IPS DF 6.9 (cell line): ENCODE results near the gene GABRP.
"Not testable (repeated sequence)": the region's sequence is repeated elsewhere in the genome, so short reads cannot be mapped to it uniquely, and the experiment has no call there.

Source experiments
- DNase-seq: peaks from one replicate; pipeline ENCODE4 v3.0.0-alpha.2; 2013; ENCODE audit warnings: low read depth, low spot score
- H3K27ac ChIP-seq: one replicate; pipeline ENCODE4 v1.5.1; 2013; ENCODE audit warnings: low read length, control low read depth
- H3K27me3 ChIP-seq: 2 replicates; pipeline ENCODE4 v1.6.1; 2013; ENCODE audit warnings: mild to moderate bottlenecking, low read length; ENCODE audit not compliant: control insufficient read depth, insufficient read depth
- H3K36me3 ChIP-seq: 2 replicates; pipeline ENCODE4 v1.6.1; 2013; ENCODE audit warnings: low read length; ENCODE audit not compliant: control insufficient read depth, insufficient read depth
- H3K4me1 ChIP-seq: 2 replicates; pipeline ENCODE4 v1.6.1; 2013; ENCODE audit warnings: low read length; ENCODE audit not compliant: control insufficient read depth, insufficient read depth
- H3K4me3 ChIP-seq: 2 replicates; pipeline ENCODE4 v1.5.1; 2013; ENCODE audit warnings: mild to moderate bottlenecking, low read length
- H3K9me3 ChIP-seq: 2 replicates; pipeline ENCODE4 v1.6.1; 2013; ENCODE audit warnings: low read length, inconsistent platforms; ENCODE audit not compliant: control insufficient read depth, insufficient read depth
- WGBS: extraction: QIAGEN DNeasy Blood & Tissue Kit; methylation state at CpG from one replicate; pipeline ENCODE4 v1.1.7; 2013; ENCODE audit warnings: mixed read lengths, missing lambda C conversion rate; ENCODE audit not compliant: insufficient read length, insufficient coverage; 5-methylcytosine and 5-hydroxymethylcytosine counted together

The GABRP gene

DNA sequence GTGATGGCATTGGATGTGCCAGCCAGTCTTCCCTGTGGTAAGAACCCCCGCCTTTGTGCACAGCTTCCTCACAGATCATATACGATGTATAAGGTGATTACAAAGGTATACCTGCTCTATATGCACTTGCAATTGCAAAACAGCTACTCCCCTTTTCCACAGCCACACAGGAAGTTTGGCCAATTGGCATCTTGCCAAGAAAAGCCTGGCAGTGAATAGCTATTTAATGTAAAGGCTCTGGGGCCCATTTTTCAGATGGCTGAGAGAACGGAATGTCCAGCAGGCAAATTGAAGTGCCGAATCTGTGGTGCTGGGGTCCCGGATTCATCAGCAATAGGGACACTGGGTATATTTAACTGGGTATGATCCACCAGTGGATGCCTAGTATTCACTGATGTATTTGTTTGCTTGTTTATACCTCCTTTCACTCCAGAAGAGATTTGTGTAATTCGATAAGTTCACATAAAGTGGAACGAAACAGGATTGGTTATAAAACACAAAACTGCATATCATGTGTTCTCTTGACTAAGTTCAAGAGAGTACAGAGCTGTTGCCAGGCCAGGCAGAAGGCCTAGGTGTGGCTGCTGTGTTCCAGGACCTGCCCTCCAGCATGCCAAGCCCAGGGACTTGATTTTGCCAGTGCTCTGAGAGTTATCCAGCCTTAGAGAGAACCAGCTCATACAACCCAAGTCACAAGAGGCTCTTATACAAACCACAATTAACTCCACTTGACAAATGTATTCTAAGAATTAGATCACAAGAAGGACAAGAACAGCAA, 27.7 kb upstream of the GABRP start:
- Histone ChIP-seq H3K4me3 (no peak overlapping the region), H3K36me3 (no peaks in the 10 kb centered on the region), H3K4me1 (peaks cover 2% of the 10 kb centered on the region), H3K27me3 (no peaks in the 10 kb centered on the region), H3K27ac (no peak overlapping the region), H3K9me3 (no peaks in the 10 kb centered on the region)
- DNase-seq: no peak
- WGBS: no CpG with 5 or more reads among the region's 7 CpGs

DNA sequence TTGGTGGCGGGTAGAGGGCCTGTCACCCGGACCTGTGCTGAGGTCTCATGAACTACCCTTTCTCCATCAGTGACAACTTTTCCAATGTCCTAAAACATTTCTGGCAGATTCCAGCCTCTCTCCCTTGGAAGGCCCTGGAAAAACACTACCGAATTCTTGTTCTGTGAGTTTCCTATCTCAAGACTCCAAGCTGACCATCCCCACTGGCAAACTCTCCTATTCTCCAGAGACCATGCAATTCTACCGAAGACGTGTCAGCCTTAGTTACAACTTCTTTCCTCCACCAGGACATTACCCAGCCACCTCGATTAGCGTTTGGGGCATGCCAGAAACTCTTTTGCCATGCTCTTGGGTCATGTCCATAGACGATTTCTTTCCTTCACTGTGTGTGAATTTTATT, 26.8 kb upstream of the GABRP start:
- no CpG with 5 or more reads among the region's 8 CpGs for WGBS
- Histone ChIP-seq H3K27ac (no peak overlapping the region), H3K4me3 (no peak overlapping the region), H3K9me3 (no peaks in the 10 kb centered on the region), H3K27me3 (no peaks in the 10 kb centered on the region), H3K4me1 (peaks cover 5% of the 10 kb centered on the region), H3K36me3 (no peaks in the 10 kb centered on the region)
- no peak for DNase-seq

DNA sequence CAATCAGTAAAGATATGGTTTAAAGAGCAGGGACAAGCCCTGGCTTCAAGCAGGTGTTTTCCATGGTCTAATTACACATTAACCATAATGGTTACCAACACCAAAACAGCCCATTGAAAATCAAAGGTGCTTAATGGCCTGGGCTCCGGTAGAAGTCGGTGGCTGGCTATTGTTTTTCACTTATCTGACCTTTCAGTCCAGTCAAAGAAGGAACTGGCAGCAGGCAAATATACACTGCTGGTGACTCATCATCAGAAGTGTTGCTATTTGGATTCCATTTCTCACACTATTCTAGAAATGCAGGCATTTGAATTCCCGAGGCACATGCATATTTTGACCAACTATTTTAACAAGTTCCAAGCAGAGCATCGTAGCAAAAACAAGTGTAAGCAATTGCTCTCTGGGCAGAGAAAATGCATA, 26.3 kb upstream of the GABRP start:
- no peak for DNase-seq

DNA sequence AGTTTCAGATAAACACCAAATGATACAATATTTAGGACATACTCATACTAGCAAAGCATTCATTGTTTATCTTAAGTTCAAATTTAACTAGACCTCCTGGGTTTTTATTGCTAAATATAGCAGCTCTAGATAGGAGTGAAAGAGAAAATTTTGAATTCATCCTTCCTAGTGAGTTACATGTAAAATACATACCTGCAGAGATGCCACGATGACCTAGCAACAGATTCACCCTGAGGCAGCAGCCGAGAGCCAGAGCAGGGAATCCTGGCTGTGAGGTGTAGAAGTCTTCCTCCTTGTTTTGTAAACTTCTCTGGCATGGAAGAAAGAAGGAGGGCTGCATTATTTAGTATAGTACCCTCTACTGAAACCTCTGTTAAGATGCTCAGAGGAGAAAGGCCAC, 25.9 kb upstream of the GABRP start:
- no peaks in the 10 kb centered on the region for H3K36me3 ChIP-seq
- DNase-seq: no peak
- no peak overlapping the region for H3K27ac ChIP-seq

More for the DNA sequence above, 26.3 kb upstream of the GABRP start:
- Histone ChIP-seq H3K9me3 (no peaks in the 10 kb centered on the region), H3K4me1 (peaks cover 7% of the 10 kb centered on the region), H3K4me3 (no peak overlapping the region), H3K27ac (no peak overlapping the region), H3K36me3 (no peaks in the 10 kb centered on the region), H3K27me3 (no peaks in the 10 kb centered on the region)
- WGBS: no CpG with 5 or more reads among the region's 4 CpGs

DNA sequence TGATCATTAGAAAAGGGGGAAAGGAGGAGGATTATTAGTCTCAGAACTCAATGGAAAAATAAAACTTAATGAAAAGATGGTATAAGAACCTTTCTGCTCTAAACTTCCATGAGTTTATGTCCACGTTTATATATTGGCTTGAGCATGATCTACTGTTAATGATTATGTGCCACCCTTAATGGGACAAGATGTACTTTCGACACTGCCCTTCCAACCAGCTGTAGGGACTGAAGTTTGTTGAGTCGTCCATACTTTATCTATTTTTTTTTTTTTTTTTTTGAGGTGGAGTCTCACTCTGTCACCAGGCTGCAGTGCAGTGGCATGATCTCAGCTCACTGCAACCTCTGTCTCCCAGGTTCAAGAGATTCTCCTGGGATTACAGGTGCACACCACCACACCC, 25.0 kb upstream of the GABRP start:
- no peak overlapping the region for H3K4me3 ChIP-seq
- H3K27me3 ChIP-seq: no peaks in the 10 kb centered on the region
- WGBS: no CpG with 5 or more reads among the region's 3 CpGs
- no peaks in the 10 kb centered on the region for H3K9me3 ChIP-seq
- H3K4me1 ChIP-seq: peaks cover 7% of the 10 kb centered on the region
- no peak for DNase-seq
- no peak overlapping the region for H3K27ac ChIP-seq
- no peaks in the 10 kb centered on the region for H3K36me3 ChIP-seq

More for the DNA sequence above, 25.9 kb upstream of the GABRP start:
- Histone ChIP-seq H3K9me3 (no peaks in the 10 kb centered on the region), H3K4me1 (peaks cover 7% of the 10 kb centered on the region), H3K27me3 (no peaks in the 10 kb centered on the region), H3K4me3 (no peak overlapping the region)
- no CpG with 5 or more reads among the region's 2 CpGs for WGBS

DNA sequence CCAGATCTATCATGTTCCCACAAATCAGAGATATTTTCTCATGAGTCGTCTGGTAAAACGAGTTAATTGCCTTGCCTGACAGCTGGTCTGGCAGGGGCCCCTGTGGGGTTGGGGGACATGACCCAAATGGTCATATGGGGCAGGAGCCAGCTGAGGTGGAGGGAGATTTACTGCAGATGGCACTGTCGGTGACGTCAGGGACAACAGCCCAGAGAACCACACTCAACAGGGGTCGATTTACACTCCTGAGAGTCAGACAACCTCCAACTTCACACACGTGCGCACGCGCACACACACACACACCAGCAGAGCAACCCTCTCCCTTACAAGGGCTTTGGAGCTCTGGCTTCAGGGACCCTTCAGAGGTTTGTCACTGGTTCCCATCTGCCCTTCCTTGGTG, 23.4 kb upstream of the GABRP start:
- no peak for DNase-seq
- no CpG with 5 or more reads among the region's 9 CpGs for WGBS
- Histone ChIP-seq H3K27ac (peak overlapping the region; percentile 58), H3K27me3 (no peaks in the 10 kb centered on the region), H3K4me3 (no peak overlapping the region), H3K9me3 (no peaks in the 10 kb centered on the region), H3K4me1 (peaks cover 7% of the 10 kb centered on the region), H3K36me3 (no peaks in the 10 kb centered on the region)

DNA sequence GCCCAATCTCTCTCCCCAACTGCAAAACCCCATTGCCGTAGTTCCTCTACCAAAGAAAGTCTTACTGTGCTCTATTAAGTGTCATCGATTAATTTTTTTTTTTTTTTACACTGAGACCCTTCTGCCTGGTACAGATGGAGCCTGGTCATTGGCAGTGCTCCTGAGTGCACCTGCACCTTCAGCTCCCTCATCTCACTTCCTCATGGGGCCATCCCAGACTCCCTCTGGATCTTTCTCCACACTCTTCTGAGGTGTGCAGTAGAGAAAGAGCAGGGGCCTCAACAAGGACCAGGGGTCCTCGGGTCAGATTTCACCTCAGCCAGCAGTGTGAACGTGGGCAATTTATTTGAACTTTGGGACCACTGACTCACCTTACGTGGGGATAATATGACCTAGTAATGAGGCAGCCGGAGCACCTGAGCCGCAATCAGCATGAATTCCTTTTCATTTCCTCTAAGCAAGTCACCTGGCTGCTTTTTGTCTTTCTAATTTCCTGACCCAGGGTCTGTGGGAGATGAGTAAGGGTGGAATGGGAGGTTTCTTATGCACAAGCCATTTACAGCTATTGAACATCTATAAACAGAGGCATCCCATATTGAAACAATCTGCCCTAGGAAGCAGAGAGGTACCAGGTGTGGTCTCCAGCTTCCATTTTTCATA, 22.3 kb upstream of the GABRP start:
- Histone ChIP-seq H3K4me1 (peaks cover 7% of the 10 kb centered on the region), H3K36me3 (no peaks in the 10 kb centered on the region), H3K27me3 (no peaks in the 10 kb centered on the region), H3K9me3 (no peaks in the 10 kb centered on the region), H3K4me3 (no peak overlapping the region), H3K27ac (peak overlapping the region; percentile 92)
- peak; percentile 84 for DNase-seq
- WGBS: no CpG with 5 or more reads among the region's 7 CpGs

DNA sequence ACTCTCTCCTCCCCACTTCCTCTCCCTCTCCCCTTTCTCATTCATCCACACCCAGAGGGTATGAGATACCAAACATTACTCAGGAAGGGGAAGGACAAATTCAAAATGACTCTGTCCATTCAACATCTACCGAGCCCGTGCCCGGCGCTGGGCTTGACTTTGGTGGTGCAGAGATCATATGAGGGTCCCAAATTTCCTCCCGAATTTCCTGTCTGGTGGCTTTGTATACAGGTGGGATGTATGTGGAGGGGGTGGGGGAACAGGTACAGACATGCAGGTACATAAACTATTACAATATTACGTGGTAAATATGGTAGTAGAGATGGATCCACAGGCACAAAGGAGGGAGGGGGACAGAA, 21.8 kb upstream of the GABRP start:
- peak overlapping the region; percentile 92 for H3K27ac ChIP-seq
- H3K27me3 ChIP-seq: no peaks in the 10 kb centered on the region
- no peak overlapping the region for H3K4me3 ChIP-seq
- no CpG with 5 or more reads among the region's 6 CpGs for WGBS
- no peak for DNase-seq
- no peaks in the 10 kb centered on the region for H3K36me3 ChIP-seq
- no peaks in the 10 kb centered on the region for H3K9me3 ChIP-seq
- peaks cover 7% of the 10 kb centered on the region for H3K4me1 ChIP-seq

DNA sequence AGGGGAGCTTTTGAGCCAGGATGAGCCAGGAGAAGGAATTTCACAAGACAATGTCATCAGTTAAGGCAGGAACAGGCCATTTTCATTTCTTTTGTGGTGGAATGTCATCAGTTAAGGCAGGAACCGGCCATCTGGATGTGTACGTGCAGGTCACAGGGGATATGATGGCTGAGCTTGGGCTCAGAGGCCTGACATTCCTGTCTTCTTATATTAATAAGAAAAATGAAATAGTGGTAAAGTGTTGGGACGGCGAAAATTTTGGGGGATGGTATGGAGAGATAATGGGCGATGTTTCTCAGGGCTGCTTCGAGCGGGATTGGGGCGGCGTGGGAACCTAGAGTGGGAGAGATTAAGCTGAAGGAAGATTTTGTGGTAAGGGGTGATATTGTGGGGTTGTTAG, 21.2 kb upstream of the GABRP start:
- not testable (repeated sequence) for H3K36me3 ChIP-seq, H3K9me3 ChIP-seq, DNase-seq, H3K4me1 ChIP-seq, H3K27me3 ChIP-seq, H3K4me3 ChIP-seq
- peak overlapping the region; percentile 92 for H3K27ac ChIP-seq
- no CpG with 5 or more reads among the region's 9 CpGs for WGBS

DNA sequence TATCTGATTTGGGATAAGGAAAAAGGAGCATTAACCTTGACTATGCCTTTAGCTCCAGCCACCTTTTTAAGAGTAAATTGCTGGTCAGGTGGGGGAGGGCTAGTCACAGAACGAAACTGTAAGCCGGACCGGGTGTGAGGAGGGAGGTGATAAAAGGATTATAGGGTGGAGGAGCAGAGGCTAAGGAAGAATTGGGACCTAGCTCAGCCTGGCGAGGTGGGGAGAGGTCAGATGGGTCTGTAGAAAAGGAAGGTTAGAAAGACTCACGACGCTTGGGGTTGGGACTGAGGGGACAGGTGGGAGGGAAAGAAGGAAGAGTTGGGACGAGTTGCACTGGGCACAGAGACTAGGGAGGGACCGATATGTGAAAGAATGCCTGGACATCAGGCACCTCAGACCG, 17.7 kb upstream of the GABRP start:
- not testable (repeated sequence) for H3K9me3 ChIP-seq, H3K4me3 ChIP-seq, H3K27me3 ChIP-seq, DNase-seq, H3K4me1 ChIP-seq, H3K36me3 ChIP-seq, H3K27ac ChIP-seq
- WGBS: no CpG with 5 or more reads among the region's 9 CpGs

DNA sequence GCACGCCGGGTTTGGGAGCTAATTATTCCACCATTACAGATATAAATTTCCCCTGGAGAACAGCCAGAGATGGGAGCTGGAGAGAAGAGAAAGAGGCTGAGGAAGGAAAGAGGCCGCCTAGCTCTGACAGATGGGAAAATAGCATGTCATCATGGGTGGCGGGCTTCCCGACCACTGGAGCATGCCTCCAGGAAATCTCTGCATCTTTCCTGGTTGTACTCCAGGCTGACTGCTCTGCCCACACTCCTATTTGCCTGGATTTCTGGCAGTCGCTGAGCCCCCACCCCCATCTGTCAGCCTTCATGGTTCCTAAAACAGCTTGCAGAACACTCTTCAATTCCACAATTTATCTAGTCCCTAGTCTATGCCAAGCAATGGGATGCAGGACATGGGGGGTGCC, 14.3 kb upstream of the GABRP start:
- WGBS: no CpG with 5 or more reads among the region's 6 CpGs
- Histone ChIP-seq H3K27ac (no peak overlapping the region), H3K27me3 (no peaks in the 10 kb centered on the region), H3K4me3 (no peak overlapping the region), H3K9me3 (no peaks in the 10 kb centered on the region), H3K4me1 (peaks cover 5% of the 10 kb centered on the region; the same call in 1 of the 2 replicates), H3K36me3 (no peaks in the 10 kb centered on the region)
- no peak for DNase-seq
